Measurements from ENCODE around the gene CD53. TPM values are rescaled to one million over a fixed set of nuclear protein-coding genes. Genes with fewer than 3 reads are reported as not detected.

The CD53 gene
- total RNA-seq, 1 experiment from 2014 or later = 0.96 TPM

GRCh38 chr1:110944806-110945205 is 71.9 kb downstream of the CD53 start:
- Histone ChIP-seq H3K4me2 (ENCODE audit: low read length) (no peak overlapping the region), H3K9ac (ENCODE audit: low read length) (no peak overlapping the region), H3K79me2 (ENCODE audit: insufficient read depth, low read length) (no peaks in the 10 kb centered on the region), H3K27me3 (ENCODE audit: insufficient read depth, low read length) (no peaks in the 10 kb centered on the region), H3K4me1 (ENCODE audit: control insufficient read depth in 1 of 2, insufficient read depth in 2 of 2, low read length in 2 of 2) (no peaks in the 10 kb centered on the region), H3K36me3 (ENCODE audit: control insufficient read depth in 1 of 2, insufficient read depth in 2 of 2, low read length in 2 of 2) (peaks cover 0 to 4% of the 10 kb centered on the region in 2 experiments; a peak in 1 of 4 replicates), H3K27ac (ENCODE audit: low read depth, low read length) (no peak overlapping the region), H3K4me3 (replicated peaks in 1 of 2; ENCODE audit: low read depth in 1 of 2, low read length in 2 of 2) (no peak overlapping the region), H3K9me2 (ENCODE audit: insufficient read depth) (no peaks in the 10 kb centered on the region), H4K20me1 (ENCODE audit: insufficient read depth) (no peaks in the 10 kb centered on the region), H2AFZ (ENCODE audit: low read depth, low read length, poor library complexity, severe bottlenecking) (no peak overlapping the region), H3K9me3 (ENCODE audit: control insufficient read depth in 1 of 2, insufficient read depth in 1 of 2, low read depth in 1 of 2, low read length in 2 of 2) (no peaks in the 10 kb centered on the region)
- intact Hi-C loops (cut with micrococcal nuclease) = no loop called here
- no TSS peak for BruUV-seq (replicated peaks)
- TF ChIP-seq, protein P1, sequence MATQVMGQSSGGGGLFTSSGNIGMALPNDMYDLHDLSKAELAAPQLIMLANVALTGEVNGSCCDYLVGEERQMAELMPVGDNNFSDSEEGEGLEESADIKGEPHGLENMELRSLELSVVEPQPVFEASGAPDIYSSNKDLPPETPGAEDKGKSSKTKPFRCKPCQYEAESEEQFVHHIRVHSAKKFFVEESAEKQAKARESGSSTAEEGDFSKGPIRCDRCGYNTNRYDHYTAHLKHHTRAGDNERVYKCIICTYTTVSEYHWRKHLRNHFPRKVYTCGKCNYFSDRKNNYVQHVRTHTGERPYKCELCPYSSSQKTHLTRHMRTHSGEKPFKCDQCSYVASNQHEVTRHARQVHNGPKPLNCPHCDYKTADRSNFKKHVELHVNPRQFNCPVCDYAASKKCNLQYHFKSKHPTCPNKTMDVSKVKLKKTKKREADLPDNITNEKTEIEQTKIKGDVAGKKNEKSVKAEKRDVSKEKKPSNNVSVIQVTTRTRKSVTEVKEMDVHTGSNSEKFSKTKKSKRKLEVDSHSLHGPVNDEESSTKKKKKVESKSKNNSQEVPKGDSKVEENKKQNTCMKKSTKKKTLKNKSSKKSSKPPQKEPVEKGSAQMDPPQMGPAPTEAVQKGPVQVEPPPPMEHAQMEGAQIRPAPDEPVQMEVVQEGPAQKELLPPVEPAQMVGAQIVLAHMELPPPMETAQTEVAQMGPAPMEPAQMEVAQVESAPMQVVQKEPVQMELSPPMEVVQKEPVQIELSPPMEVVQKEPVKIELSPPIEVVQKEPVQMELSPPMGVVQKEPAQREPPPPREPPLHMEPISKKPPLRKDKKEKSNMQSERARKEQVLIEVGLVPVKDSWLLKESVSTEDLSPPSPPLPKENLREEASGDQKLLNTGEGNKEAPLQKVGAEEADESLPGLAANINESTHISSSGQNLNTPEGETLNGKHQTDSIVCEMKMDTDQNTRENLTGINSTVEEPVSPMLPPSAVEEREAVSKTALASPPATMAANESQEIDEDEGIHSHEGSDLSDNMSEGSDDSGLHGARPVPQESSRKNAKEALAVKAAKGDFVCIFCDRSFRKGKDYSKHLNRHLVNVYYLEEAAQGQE (IDR thresholded peaks at IDR 0.05; ENCODE audit: low read depth) = no peak
- TF ChIP-seq RAD21 (IDR thresholded peaks at IDR 0.05; ENCODE audit: low read depth) (no peak), TCF7L2 (IDR thresholded peaks at IDR 0.05; ENCODE audit: borderline replicate concordance, extremely low read depth, insufficient read depth, insufficient read length) (no peak), CBX3 (IDR thresholded peaks at IDR 0.05; ENCODE audit: low read depth) (no peak), FOSL1 (IDR thresholded peaks at IDR 0.05; ENCODE audit: low read depth) (no peak), ZFX (IDR thresholded peaks at IDR 0.05) (no peak), SIN3A (IDR thresholded peaks at IDR 0.05; ENCODE audit: low read depth) (no peak), POLR2A (IDR thresholded peaks at IDR 0.05; ENCODE audit: borderline replicate concordance, extremely low read depth, insufficient read depth, insufficient read length) (no peak), YY1 (IDR thresholded peaks at IDR 0.05; ENCODE audit: extremely low read depth, insufficient replicate concordance, low read depth, low read length) (no peak), POLR2AphosphoS5 (IDR thresholded peaks at IDR 0.05; ENCODE audit: low read depth, low read length) (no peak), ELF1 (IDR thresholded peaks at IDR 0.05; ENCODE audit: borderline replicate concordance, low read depth) (no peak)
- CTCF ChIA-PET = no interaction called here
- DNase-seq (ENCODE audit: low read depth, low spot score) = no peak
- no peak for ATAC-seq
- POLR2A ChIA-PET = interaction anchor here (1.0 kb wide), 1 partner anchor 8 kb away, joined by 3 read pairs; no protein-coding TSS in a partner anchor
- RAD21 ChIA-PET (ENCODE audit: low non-redundant PET in 1 of 2, low total read pairs in 2 of 2, uncharacterized antibody in 2 of 2, unreplicated experiment in 2 of 2) = no interaction called here

Measured in HCT116 (cell line).